Ascending aorta (tissue), 2 donors: Measurements from ENCODE around the gene TSACC. TPM values are rescaled to one million over a fixed set of nuclear protein-coding genes. Genes with fewer than 3 reads are reported as not detected.

ENCODE experiments used
- DNase-seq, 2 donors: peaks; one replicate each; pipeline ENCODE4 v3.0.0-alpha.2; 2019; ENCODE audit warnings: low spot score in 2 of 2
- H3K27ac ChIP-seq, 2 donors: fragments of 200-600 bp; sonication (generic); one replicate each; pipeline ENCODE4 v1.5.1; 2016 to 2017; ENCODE audit warnings: mild to moderate bottlenecking in 1 of 2
- H3K27me3 ChIP-seq: fragments of 200-600 bp; sonication (generic); one replicate; pipeline ENCODE4 v1.5.1; 2017
- H3K36me3 ChIP-seq, 2 donors: fragments of 200-600 bp; sonication (generic); one replicate each; pipeline ENCODE4 v1.5.1; 2016
- H3K4me1 ChIP-seq, 2 donors: fragments of 200-600 bp; sonication (generic); one replicate each; pipeline ENCODE4 v1.5.1; 2016 to 2017; ENCODE audit warnings: mild to moderate bottlenecking in 1 of 2
- H3K4me3 ChIP-seq, 2 donors: fragments of 200-600 bp; sonication (generic); one replicate each; pipeline ENCODE4 v1.5.1; 2016 to 2017; ENCODE audit warnings: mild to moderate bottlenecking in 1 of 2
- H3K9me3 ChIP-seq, 2 donors: fragments of 200-600 bp; sonication (generic); one replicate each; pipeline ENCODE4 v1.5.1; 2016
- CTCF ChIP-seq, 3 experiments: fragments of 200-600 bp in 2 of 3; fragments of 450-650 bp in 1 of 3; sonication (generic) in 2 of 3; IDR thresholded peaks; one replicate each; pipeline ENCODE4 v1.5.1; 2016 to 2019; ENCODE audit warnings: antibody characterized with exemption in 3 of 3, mild to moderate bottlenecking in 1 of 3, moderate library complexity in 1 of 3
- intact Hi-C: fragments of 100-400 bp; cut with DNase I; formaldehyde crosslinking; loops from one replicate; pipeline ENCODE4 v1.15.1; 2023
- total RNA-seq: library from RNA; depleted of rRNA; stranded (reverse); fragments of >200 nt; gene quantifications from one replicate; pipeline ENCODE4 v1.1.0, GENCODE V29; 2016

Gene TSACC
- total RNA-seq, 1 donor from 2014 or later: not detected

DNA sequence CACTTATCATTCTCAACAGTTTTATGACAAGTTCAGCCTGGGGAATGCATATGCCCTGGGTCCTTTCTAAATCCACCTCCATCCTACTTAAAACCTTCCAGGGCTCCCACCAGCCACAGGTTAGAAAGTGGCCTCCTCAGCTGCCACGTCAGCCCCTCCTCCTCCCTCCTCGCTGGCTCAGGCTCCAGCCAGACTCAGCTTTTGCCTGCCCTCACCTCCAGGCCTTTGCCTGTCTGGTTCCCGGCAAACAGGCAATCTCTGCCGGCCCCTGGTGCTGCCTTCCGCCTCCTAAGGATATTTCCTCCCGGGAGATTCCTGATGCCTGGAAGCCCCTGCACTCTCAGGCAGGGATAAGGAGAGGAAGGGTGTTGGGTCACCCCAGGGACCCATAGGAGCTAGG is 40.2 kb downstream of the TSACC start:
- H3K27me3 ChIP-seq: no peaks in the 10 kb centered on the region
- DNase-seq: no peak
- no peak overlapping the region for H3K4me3 ChIP-seq
- intact Hi-C loops: no loop called here
- no peak for TF ChIP-seq CTCF (IDR thresholded peaks at IDR 0.05)
- no peaks in the 10 kb centered on the region for H3K4me1 ChIP-seq
- H3K9me3 ChIP-seq: no peaks in the 10 kb centered on the region
- no peak overlapping the region for H3K27ac ChIP-seq
- H3K36me3 ChIP-seq: no peaks in the 10 kb centered on the region

DNA sequence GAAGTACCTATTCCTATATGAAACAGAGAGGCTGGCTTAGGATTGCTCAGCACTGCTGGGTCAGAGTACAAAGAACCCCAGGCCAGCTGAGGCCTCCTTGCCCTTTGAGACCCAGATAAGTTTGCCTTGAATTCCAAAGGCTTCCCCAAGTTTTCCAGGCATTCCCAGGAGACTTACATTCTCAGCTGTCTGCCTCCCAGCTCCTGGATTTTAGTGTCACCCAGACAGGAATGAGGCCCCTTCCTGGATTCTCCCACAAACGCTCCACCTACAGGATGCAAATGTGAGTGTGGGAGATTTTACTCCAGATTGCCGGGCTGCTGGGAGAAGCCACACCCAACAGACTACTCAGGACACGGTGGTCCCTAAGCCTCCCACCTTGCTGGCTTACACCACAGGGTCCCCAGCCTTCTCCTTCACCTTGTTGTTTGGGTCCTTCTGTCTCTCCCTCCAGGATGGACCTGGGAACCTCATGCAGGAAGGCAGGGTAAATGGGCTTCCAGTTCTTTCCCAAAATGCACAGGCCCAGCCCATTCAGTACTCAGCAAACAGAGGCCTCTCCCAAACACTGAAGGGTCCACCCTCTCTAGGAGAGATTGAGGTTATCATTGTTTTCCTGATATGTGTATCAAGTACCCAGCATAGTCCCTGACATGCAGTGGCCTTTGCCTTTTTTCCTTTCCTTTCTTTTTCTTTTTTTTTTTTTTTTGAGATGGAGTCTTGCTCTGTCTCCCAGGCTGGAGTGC is 41.3 kb downstream of the TSACC start:
- intact Hi-C loops: no loop called here
- Histone ChIP-seq H3K9me3 (no peaks in the 10 kb centered on the region), H3K36me3 (no peaks in the 10 kb centered on the region), H3K27me3 (no peaks in the 10 kb centered on the region), H3K4me3 (no peak overlapping the region), H3K27ac (no peak overlapping the region), H3K4me1 (no peaks in the 10 kb centered on the region)
- no peak for TF ChIP-seq CTCF (IDR thresholded peaks at IDR 0.05)
- no peak for DNase-seq

- Histone ChIP-seq H3K27ac (no peak overlapping the region), H3K4me3 (no peak overlapping the region), H3K27me3 (no peaks in the 10 kb centered on the region), H3K9me3 (no peaks in the 10 kb centered on the region), H3K36me3 (no peaks in the 10 kb centered on the region), H3K4me1 (no peaks in the 10 kb centered on the region)
- no peak for TF ChIP-seq CTCF (IDR thresholded peaks at IDR 0.05)
- intact Hi-C loops: no loop called here
- no peak for DNase-seq
Measured at GRCh38 chr1:156382561-156382960, 44.2 kb downstream of the TSACC start.

DNA sequence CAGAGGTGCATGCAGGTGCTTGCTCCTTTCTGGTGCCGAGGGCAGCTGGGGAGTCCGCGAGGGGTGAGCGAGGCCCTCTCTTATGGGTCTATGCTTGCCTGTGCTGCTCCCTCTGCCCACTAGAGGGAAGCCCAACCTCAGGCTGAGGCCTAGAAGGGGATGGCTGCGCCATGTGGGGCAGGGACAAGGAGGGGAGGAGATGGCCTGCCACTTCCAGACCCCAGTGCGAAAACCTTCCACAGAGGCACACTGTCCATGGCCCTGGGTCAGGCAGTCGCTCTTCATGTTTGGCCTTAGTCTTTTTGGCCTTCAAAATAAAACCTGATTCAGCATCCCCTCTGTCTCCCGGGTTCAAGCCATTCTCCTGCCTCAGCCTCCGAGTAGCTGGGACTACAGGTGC is 44.7 kb downstream of the TSACC start:
- no peak overlapping the region for H3K4me3 ChIP-seq
- no peaks in the 10 kb centered on the region for H3K36me3 ChIP-seq
- H3K27me3 ChIP-seq: no peaks in the 10 kb centered on the region
- DNase-seq: no peak
- no peak overlapping the region for H3K27ac ChIP-seq
- peak; percentile 69 to 74 (median 71) for TF ChIP-seq CTCF (IDR thresholded peaks at IDR 0.05)
- no peaks in the 10 kb centered on the region for H3K9me3 ChIP-seq
- intact Hi-C loops: no loop called here
- no peaks in the 10 kb centered on the region for H3K4me1 ChIP-seq

DNA sequence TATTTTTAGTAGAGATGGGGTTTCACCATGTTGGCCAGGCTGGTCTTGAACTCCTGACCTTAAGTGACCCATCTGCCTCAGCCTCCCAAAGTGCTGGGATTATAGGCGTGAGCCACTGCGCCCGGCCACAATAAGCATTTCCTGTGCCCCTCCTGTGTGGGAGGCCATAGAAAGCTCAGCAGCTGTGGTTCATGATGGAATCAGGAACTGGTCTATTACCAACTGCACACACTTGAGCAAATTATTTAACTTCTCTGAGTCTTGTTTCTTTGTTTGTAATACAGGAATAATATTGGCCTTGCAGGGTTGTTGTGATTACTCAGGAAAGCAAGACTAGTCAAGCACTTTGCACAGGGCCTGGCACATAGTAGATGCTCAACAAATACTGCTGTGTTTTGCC is 45.7 kb downstream of the TSACC start:
- no peak for DNase-seq
- no peak for TF ChIP-seq CTCF (IDR thresholded peaks at IDR 0.05)
- intact Hi-C loops: loop anchor here (2.0 kb wide), 2 partner anchors 225 to 273 kb away; no protein-coding TSS in a partner anchor

More for the DNA sequence above, 45.7 kb downstream of the TSACC start:
- no peak overlapping the region for H3K27ac ChIP-seq
- H3K4me1 ChIP-seq: no peaks in the 10 kb centered on the region
- H3K9me3 ChIP-seq: no peaks in the 10 kb centered on the region
- H3K36me3 ChIP-seq: no peaks in the 10 kb centered on the region
- H3K4me3 ChIP-seq: no peak overlapping the region
- H3K27me3 ChIP-seq: no peaks in the 10 kb centered on the region
